ENCODE results near the gene YARS1.

YARS1 gene

GRCh38 chr1:32817159-32817814 is at the start of gene YARS1, which contains the start of gene S100PBP:
TSS of gene YARS1 (minus strand) at chr1:32817358. CDS start at chr1:32817244, 114 bp downstream.
TSS of gene S100PBP (plus strand) at chr1:32817653. CDS start at chr1:32826100, 8,447 bp downstream.
- FAIRE-seq, result no peak

GRCh38 chr1:32865639-32866405 is 48.7 kb upstream of the YARS1 start:
- FAIRE-seq, result no peak

GRCh38 chr1:32864375-32865019 is 47.3 kb upstream of the YARS1 start:
- FAIRE-seq, result no peak

GRCh38 chr1:32863881-32864245 is 46.7 kb upstream of the YARS1 start:
- no peak for FAIRE-seq

- no peak for FAIRE-seq
These were observed 46.2 kb upstream of the YARS1 start for GRCh38 chr1:32863218-32863880.

GRCh38 chr1:32861904-32862695 is 44.9 kb upstream of the YARS1 start:
- FAIRE-seq, result no peak

- no peak for FAIRE-seq
These were observed 43.4 kb upstream of the YARS1 start for GRCh38 chr1:32860566-32860965.

GRCh38 chr1:32859915-32860314 is 42.8 kb upstream of the YARS1 start:
- no peak for FAIRE-seq

- no peak for FAIRE-seq
These were observed 41.6 kb upstream of the YARS1 start for GRCh38 chr1:32858791-32859190.

GRCh38 chr1:32858136-32858535 is 41.0 kb upstream of the YARS1 start:
- no peak for FAIRE-seq

- no peak for FAIRE-seq
These were observed 38.9 kb upstream of the YARS1 start for GRCh38 chr1:32855861-32856617.

- no peak for FAIRE-seq
These were observed 31.4 kb upstream of the YARS1 start for GRCh38 chr1:32848354-32849063.

- no peak for FAIRE-seq
These were observed 14.7 kb upstream of the YARS1 start for GRCh38 chr1:32831878-32832277.

- no peak for FAIRE-seq
These were observed 13.1 kb upstream of the YARS1 start for GRCh38 chr1:32830092-32830852.

GRCh38 chr1:32828341-32828740 is 11.2 kb upstream of the YARS1 start:
- no peak for FAIRE-seq

GRCh38 chr1:32825181-32825580 is 8.0 kb upstream of the YARS1 start:
- FAIRE-seq, result no peak

- FAIRE-seq, result no peak
These were observed 1.8 kb upstream of the YARS1 start for GRCh38 chr1:32818804-32819541.

- FAIRE-seq, result no peak
These were observed 943 bp upstream of the YARS1 start for GRCh38 chr1:32817815-32818786.
